Heart left ventricle (tissue), 16 donors: ENCODE measurements around the gene PREB. TPM values are rescaled to one million over a fixed set of nuclear protein-coding genes. Genes with fewer than 3 reads are reported as not detected.

Source experiments
- ATAC-seq, 4 donors: fragments of 200-7000 bp; cut with Tn5 transposase; one replicate each; pipeline ENCODE4 v1.9.1; 2020 to 2022; ENCODE audit warnings: moderate library complexity in 4 of 4, mild to moderate bottlenecking in 3 of 4, moderate number of reproducible peaks in 1 of 4
- DNase-seq, 5 donors: peaks; one replicate each; pipeline ENCODE4 v3.0.0-alpha.2; 2020
- H3K27ac ChIP-seq, 12 donors: fragments of 200-600 bp; sonication (generic) in 4 of 12; one replicate each; pipeline versions ENCODE4 v1.5.0 to v1.8.0; 2016 to 2022; ENCODE audit warnings: mild to moderate bottlenecking in 2 of 12
- H3K27me3 ChIP-seq, 9 donors: fragments of 200-600 bp; sonication (generic) in 2 of 9; one replicate each; pipeline versions ENCODE4 v1.5.1 to v1.8.0; 2016 to 2022; ENCODE audit warnings: mild to moderate bottlenecking in 3 of 9
- H3K36me3 ChIP-seq, 9 donors: fragments of 200-600 bp; sonication (generic) in 2 of 9; one replicate each; pipeline versions ENCODE4 v1.5.0 to v1.8.0; 2018 to 2022; ENCODE audit warnings: mild to moderate bottlenecking in 2 of 9
- H3K4me1 ChIP-seq, 12 donors: fragments of 200-600 bp; sonication (generic) in 4 of 12; one replicate each; pipeline versions ENCODE4 v1.5.0 to v1.8.0; 2016 to 2022; ENCODE audit warnings: mild to moderate bottlenecking in 3 of 12
- H3K4me3 ChIP-seq, 12 donors: fragments of 200-600 bp; sonication (generic) in 4 of 12; one replicate each; pipeline versions ENCODE4 v1.5.0 to v1.8.0; 2017 to 2022; ENCODE audit warnings: mild to moderate bottlenecking in 9 of 12, moderate library complexity in 4 of 12
- H3K9me3 ChIP-seq, 12 donors: fragments of 200-600 bp; sonication (generic) in 4 of 12; one replicate each; pipeline versions ENCODE4 v1.5.0 to v1.8.0; 2016 to 2022; ENCODE audit warnings: mild to moderate bottlenecking in 1 of 12
- POLR2A ChIP-seq, 2 donors: fragments of 450-650 bp; IDR thresholded peaks; one replicate each; pipeline ENCODE4 v1.6.1; 2017; ENCODE audit warnings: antibody characterized with exemption in 2 of 2, mild to moderate bottlenecking in 2 of 2, moderate library complexity in 2 of 2
- WGBS, 4 donors: extraction: QIAGEN DNeasy Blood & Tissue Kit in 2 of 4; methylation state at CpG; one replicate each; pipeline versions ENCODE4 v1.1.5 to v1.1.7; 2013 to 2018; 5-methylcytosine and 5-hydroxymethylcytosine counted together
- intact Hi-C, 10 donors: fragments of 100-400 bp; cut with DNase I; formaldehyde crosslinking; loops; one replicate each; pipeline versions ENCODE4 v1.11.1 to v1.14.2; 2022
- polyA plus RNA-seq, 2 donors: library from polyadenylated mRNA; stranded (reverse); fragments of 200-250 nt; gene quantifications; one replicate each; pipeline ENCODE4 v1.2.3, GENCODE V29; 2013
- total RNA-seq, 9 donors: library from RNA; depleted of rRNA in 2 of 9; stranded (reverse); fragments of >200 nt in 2 of 9; fragmentation: NEBNext Ultra II Directional in 3 of 9; extraction: Animal tissue kit (Norgen Biotek cat#: 25700) in 3 of 9; gene quantifications; one replicate each; pipeline versions ENCODE4 v1.1.0 to v1.2.4, GENCODE V29; 2016 to 2023
- TF ChIP-seq, protein P1 (sequence below), 12 donors: fragments of 200-600 bp; sonication (generic) in 4 of 12; IDR thresholded peaks; one replicate each; pipeline versions ENCODE4 v1.5.0 to v1.8.0; 2018 to 2022; ENCODE audit warnings: antibody characterized with exemption in 12 of 12, mild to moderate bottlenecking in 5 of 12
- donor health status: ischemic (EF 13 %, LVEDD 7.1; RV severe dilation, severe dysfunction).
- donor health status: healthy with polysubstance abuse.
- donor health status: DM: no; HTN: yes; CAD: no.
- donor health status: DM: no; HTN: no; CAD: no.
- donor health status: ischemic (EF 25% LVEDD 6.9; RV normal size, moderate dysfunction).
- donor health status: ischemic (EF 25% LVEDD 5.7; RV mildly dilated, moderate dysfunction).
- donor health status: healthy.
- donor health status: DM: yes; HTN: yes; CAD: no.
- donor health status: ischemic (EF 35%, LVEDD 5.7; RV mildly dilated, moderate dysfunction).
- donor health status: nonischemic (EF 11% LVEDD 7.7; RV severe dilation, severe dysfunction).
- donor health status: DM: yes; HTN: yes; CAD: no.
- donor health status: PGD.
- donor health status: ischemic (EF 29% LVEDD 5.4; RV normal size, mild dysfunction).
- donor health status: nonischemic (EF 23%, LVEDD 6.1; RV moderate dilation, normal function).

Gene PREB
- total and polyA plus RNA-seq, 11 donors = 41.1 to 99.4 (median 49.3) TPM

DNA sequence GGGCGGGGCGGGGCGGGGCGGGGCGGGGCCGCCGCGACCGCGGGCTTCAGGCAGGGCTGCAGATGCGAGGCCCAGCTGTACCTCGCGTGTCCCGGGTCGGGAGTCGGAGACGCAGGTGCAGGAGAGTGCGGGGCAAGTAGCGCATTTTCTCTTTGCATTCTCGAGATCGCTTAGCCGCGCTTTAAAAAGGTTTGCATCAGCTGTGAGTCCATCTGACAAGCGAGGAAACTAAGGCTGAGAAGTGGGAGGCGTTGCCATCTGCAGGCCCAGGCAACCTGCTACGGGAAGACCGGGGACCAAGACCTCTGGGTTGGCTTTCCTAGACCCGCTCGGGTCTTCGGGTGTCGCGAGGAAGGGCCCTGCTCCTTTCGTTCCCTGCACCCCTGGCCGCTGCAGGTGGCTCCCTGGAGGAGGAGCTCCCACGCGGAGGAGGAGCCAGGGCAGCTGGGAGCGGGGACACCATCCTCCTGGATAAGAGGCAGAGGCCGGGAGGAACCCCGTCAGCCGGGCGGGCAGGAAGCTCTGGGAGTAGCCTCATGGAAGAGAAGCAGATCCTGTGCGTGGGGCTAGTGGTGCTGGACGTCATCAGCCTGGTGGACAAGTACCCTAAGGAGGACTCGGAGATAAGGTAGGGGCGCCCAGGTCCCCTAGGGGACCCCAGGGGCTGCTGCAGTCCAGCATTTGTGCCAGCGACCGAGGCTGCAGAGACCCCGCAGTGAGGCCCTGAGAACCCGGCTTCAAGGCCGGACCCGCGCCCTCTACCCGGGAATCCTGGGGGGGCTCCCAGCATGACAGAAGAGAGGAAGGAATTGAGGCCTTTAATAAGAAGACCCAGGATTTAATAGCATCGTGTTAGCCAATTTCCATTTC is 47.5 kb downstream of the PREB start, which contains the start of gene KHK:
KHK (plus strand) TSS at position 49 of the 870 bp plus-strand sequence; CDS start at position 537, 488 bp downstream.
- Histone ChIP-seq H3K36me3 (peaks cover 0 to 3% (median 0%) of the 10 kb centered on the region in 9 donors), H3K4me1 (peaks cover 4 to 38% (median 21%) of the 10 kb centered on the region in 12 donors), H3K27me3 (no peaks in the 10 kb centered on the region), H3K27ac (peak within 1 kb of the TSS; percentile 78 to 96 (median 94)), H3K4me3 (peak within 1 kb of the TSS; percentile 54 to 88 (median 74)), H3K9me3 (no peaks in the 10 kb centered on the region)
- TF ChIP-seq, protein P1, sequence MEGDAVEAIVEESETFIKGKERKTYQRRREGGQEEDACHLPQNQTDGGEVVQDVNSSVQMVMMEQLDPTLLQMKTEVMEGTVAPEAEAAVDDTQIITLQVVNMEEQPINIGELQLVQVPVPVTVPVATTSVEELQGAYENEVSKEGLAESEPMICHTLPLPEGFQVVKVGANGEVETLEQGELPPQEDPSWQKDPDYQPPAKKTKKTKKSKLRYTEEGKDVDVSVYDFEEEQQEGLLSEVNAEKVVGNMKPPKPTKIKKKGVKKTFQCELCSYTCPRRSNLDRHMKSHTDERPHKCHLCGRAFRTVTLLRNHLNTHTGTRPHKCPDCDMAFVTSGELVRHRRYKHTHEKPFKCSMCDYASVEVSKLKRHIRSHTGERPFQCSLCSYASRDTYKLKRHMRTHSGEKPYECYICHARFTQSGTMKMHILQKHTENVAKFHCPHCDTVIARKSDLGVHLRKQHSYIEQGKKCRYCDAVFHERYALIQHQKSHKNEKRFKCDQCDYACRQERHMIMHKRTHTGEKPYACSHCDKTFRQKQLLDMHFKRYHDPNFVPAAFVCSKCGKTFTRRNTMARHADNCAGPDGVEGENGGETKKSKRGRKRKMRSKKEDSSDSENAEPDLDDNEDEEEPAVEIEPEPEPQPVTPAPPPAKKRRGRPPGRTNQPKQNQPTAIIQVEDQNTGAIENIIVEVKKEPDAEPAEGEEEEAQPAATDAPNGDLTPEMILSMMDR (IDR thresholded peaks at IDR 0.05) = peak in 2 of 12 donors; percentile 19 to 55
- no peak for TF ChIP-seq POLR2A (IDR thresholded peaks at IDR 0.05)
- ATAC-seq (peak in 3 of 4 donors; percentile 0 to 50 (median 16)), DNase-seq (peak; percentile 51 to 79 (median 65))
- intact Hi-C loops = loop anchor here in 9 of 10 donors (1.0 to 10.0 kb wide), 8 partner anchors 35 to 126 kb away; partner anchors contain the start of genes TMEM214 (in 5 of the 9) and AGBL5 (in 3 of the 9)
- 5 to 18% (median 11%) methylated on average over 32 to 54 of the region's 54 CpGs for WGBS, 4 donors

DNA sequence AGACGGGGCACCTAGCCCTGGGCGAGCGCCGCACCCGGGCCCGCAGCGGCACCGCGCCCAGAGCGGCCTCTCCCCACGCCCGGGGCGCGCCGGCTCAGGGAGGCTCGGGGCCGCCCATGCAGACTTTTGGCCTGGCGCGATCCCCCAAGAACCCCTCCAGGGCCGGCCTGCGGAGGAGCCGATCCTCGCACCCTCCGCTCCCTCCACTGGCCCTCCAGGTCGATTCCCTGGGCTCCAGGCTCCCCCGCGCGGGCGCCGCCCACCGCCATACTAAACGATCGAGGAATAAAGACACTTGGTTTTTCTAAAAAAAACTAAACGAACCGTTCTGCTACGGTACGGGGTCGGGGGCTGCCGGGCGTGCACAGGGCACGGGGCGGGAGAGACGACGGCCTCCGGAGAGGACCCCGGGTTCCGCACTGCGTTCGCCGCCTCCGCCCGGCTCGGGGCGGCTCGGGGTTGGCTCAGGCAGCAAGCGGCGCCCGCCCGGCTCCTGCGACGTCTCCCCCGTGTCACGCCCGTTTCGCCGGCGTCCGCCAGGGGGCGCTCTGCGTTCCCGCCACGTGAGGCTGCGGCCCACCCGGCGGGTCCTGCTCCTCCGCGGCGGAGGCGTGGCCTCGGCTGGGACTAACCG is 48.2 kb downstream of the PREB start:
- Histone ChIP-seq H3K27ac (peak overlapping the region; percentile 78 to 96 (median 94)), H3K9me3 (no peaks in the 10 kb centered on the region), H3K4me1 (peaks cover 4 to 46% (median 28%) of the 10 kb centered on the region in 12 donors), H3K4me3 (peak overlapping the region; percentile 54 to 88 (median 74)), H3K27me3 (no peaks in the 10 kb centered on the region), H3K36me3 (peaks cover 0 to 3% (median 0%) of the 10 kb centered on the region in 9 donors)
- DNase-seq (peak; percentile 94 to 98 (median 96)), ATAC-seq (peak; percentile 79 to 90 (median 88))
- peak in 1 of 2 donors; percentile 69 for TF ChIP-seq POLR2A (IDR thresholded peaks at IDR 0.05)
- TF ChIP-seq, protein P1 (IDR thresholded peaks at IDR 0.05) = peak; percentile 75 to 96 (median 94)
- intact Hi-C loops = loop anchor here in 9 of 10 donors (1.0 to 10.0 kb wide), 8 partner anchors 34 to 125 kb away; partner anchors contain the start of genes TMEM214 (in 5 of the 9) and AGBL5 (in 3 of the 9)
- WGBS, 4 donors = 0 to 1% (median 0%) methylated on average over 28 to 81 of the region's 81 CpGs

DNA sequence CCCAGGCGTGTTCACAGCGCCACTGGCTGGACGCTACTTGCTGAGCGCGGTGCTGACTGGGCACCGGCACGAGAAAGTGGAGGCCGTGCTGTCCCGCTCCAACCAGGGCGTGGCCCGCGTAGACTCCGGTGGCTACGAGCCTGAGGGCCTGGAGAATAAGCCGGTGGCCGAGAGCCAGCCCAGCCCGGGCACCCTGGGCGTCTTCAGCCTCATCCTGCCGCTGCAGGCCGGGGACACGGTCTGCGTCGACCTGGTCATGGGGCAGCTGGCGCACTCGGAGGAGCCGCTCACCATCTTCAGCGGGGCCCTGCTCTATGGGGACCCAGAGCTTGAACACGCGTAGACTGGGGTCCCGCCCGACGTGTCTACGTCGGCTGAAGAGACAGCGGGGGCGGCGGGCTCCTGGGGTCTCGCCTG is 48.8 kb downstream of the PREB start:
- DNase-seq = peak; percentile 81 to 90 (median 86)
- intact Hi-C loops = loop anchor here (1.0 to 10.0 kb wide), 8 partner anchors 33 to 125 kb away; partner anchors contain the start of genes TMEM214 (in 5 of the 10) and AGBL5 (in 3 of the 10)
- peak; percentile 27 to 65 (median 60) for ATAC-seq
- H3K27ac ChIP-seq = peak overlapping the region; percentile 78 to 96 (median 94)
- H3K36me3 ChIP-seq = peaks cover 0 to 3% (median 0%) of the 10 kb centered on the region in 9 donors
- 0 to 2% (median 1%) methylated on average over 24 to 38 of the region's 38 CpGs for WGBS, 4 donors
- no peaks in the 10 kb centered on the region for H3K27me3 ChIP-seq
- H3K4me3 ChIP-seq = peak overlapping the region; percentile 54 to 88 (median 74)
- no peaks in the 10 kb centered on the region for H3K9me3 ChIP-seq
- H3K4me1 ChIP-seq = peaks cover 4 to 50% (median 29%) of the 10 kb centered on the region in 12 donors
- TF ChIP-seq POLR2A (IDR thresholded peaks at IDR 0.05) = peak in 1 of 2 donors; percentile 36
- TF ChIP-seq, protein P1 (IDR thresholded peaks at IDR 0.05) = peak in 11 of 12 donors; percentile 20 to 71 (median 47)
